Epidermal melanocyte (primary cell): ENCODE measurements around the gene UBE2C.

Source experiments
- DNase-seq: peaks from one replicate; pipeline ENCODE4 v3.0.0; 2011; ENCODE audit warnings: low spot score; ENCODE audit not compliant: insufficient read length

The UBE2C gene

GRCh38 chr20:45833030-45833882, 20.8 kb downstream of the UBE2C start, which contains the start of gene SNX21:
Gene SNX21 (plus strand): TSS chr20:45833799. CDS start chr20:45833920, 121 bp downstream.
- peak; percentile 85 for DNase-seq

GRCh38 chr20:45833883-45834796, 21.7 kb downstream of the UBE2C start:
- DNase-seq: peak; percentile 81

GRCh38 chr20:45834797-45835161, 22.3 kb downstream of the UBE2C start:
- no peak for DNase-seq

GRCh38 chr20:45835329-45835765, 22.9 kb downstream of the UBE2C start:
- DNase-seq: no peak

GRCh38 chr20:45835825-45836224, 23.4 kb downstream of the UBE2C start:
- DNase-seq: no peak

- no peak for DNase-seq
These were observed 24.4 kb downstream of the UBE2C start for GRCh38 chr20:45836841-45837240.

GRCh38 chr20:45840700-45841198, 28.3 kb downstream of the UBE2C start:
- no peak for DNase-seq

- no peak for DNase-seq
These were observed 29.1 kb downstream of the UBE2C start for GRCh38 chr20:45841407-45842129.

GRCh38 chr20:45842169-45842812, 29.8 kb downstream of the UBE2C start:
- no peak for DNase-seq

GRCh38 chr20:45843506-45843905, 31.1 kb downstream of the UBE2C start:
- no peak for DNase-seq

- no peak for DNase-seq
These were observed 33.0 kb downstream of the UBE2C start for GRCh38 chr20:45845452-45845851.

GRCh38 chr20:45848421-45848820, 36.0 kb downstream of the UBE2C start:
- no peak for DNase-seq

- no peak for DNase-seq
These were observed 36.6 kb downstream of the UBE2C start for GRCh38 chr20:45848969-45849582.

- DNase-seq: no peak
These were observed 37.8 kb downstream of the UBE2C start for GRCh38 chr20:45850238-45850637.

GRCh38 chr20:45850926-45851325, 38.5 kb downstream of the UBE2C start:
- no peak for DNase-seq

- no peak for DNase-seq
These were observed 39.1 kb downstream of the UBE2C start for GRCh38 chr20:45851501-45851900.

GRCh38 chr20:45852326-45852725, 39.9 kb downstream of the UBE2C start:
- no peak for DNase-seq

- no peak for DNase-seq
These were observed 41.0 kb downstream of the UBE2C start for GRCh38 chr20:45853484-45853883.

- peak; percentile 100 for DNase-seq
These were observed 44.9 kb downstream of the UBE2C start, which contains the start of the genes ACOT8 and ZSWIM3 for GRCh38 chr20:45857114-45857881. Gene ACOT8 (minus strand): TSS chr20:45857392. CDS start chr20:45857315, 77 bp downstream. Gene ZSWIM3 (plus strand): TSS chr20:45857614. CDS start chr20:45857826, 212 bp downstream.
